HG03280 (cell line): ENCODE measurements around the gene SFTPD.

Source experiments
- ATAC-seq: cut with Tn5 transposase; IDR thresholded peaks from one replicate; pipeline ENCODE4 v1.9.1; 2021; ENCODE audit warnings: mild to moderate bottlenecking, moderate library complexity; ENCODE audit not compliant: unreplicated experiment

SFTPD gene

GRCh38 chr10:79946271-79947082, 2.4 kb downstream of the SFTPD start:
- no peak for ATAC-seq

DNA sequence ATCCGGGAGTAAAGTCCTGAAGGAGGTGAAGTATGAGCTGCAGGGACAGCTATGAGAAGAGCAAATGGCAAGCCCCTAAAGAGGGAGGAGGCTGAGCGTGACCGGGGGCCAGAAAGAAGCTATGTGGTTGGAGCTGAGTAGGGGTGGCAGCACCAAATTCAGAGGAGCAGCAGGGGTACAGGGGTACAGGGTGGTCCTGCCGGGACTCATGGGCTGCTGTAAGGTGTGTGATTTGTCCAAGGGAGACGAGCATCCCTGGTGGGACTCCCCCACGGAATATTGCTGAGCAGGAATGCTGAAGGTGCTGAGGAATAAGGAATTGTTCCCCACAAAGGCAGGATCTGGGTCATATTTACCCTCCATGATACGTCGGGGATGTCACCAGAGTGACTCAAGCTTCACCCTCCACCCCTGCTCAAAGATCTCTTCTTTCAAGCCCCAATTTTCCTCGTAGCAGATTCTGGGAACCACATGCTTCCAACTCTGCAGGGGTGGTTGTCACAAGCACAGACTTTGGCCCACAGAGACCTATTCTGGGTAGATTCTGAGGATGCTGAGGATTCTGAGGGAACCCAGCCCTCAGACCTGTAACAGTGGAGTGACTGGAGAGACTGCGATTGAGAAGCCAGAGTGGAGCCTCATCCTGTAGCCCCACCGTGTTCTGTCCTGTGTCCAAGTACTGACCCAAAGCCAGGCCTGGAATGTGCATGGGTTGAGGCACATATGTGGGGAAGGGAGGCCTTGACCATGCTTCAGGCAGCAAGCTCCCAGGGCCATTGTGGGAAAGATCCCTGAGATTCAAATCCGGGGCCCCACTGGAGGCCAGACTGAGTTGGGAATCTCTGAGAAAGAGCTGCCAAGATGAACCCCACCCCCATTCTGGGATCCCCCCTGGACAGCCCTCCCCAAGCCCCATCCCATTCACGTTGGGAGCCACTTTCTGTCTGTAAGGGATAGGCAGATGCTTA, 4.2 kb downstream of the SFTPD start:
- ATAC-seq: no peak

DNA sequence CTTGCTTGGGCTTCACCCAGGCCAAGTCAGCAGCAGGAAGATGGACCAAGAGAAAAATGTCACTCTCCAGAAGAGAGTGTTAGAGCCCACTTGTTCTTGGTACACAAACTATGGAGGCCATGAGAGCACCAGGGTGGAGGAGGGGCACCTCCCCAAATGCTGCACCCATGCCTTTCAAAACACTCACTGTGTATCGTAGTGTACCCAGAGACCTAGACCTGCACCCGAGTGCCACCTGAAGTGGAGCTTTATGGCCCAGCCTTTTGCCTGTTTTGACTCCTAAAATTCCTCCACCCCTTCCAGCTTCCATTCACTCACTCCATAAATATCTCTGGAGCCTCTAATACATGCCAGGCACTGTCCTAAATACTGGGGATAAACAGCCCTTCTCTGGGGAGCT, 5.0 kb downstream of the SFTPD start:
- ATAC-seq: no peak

DNA sequence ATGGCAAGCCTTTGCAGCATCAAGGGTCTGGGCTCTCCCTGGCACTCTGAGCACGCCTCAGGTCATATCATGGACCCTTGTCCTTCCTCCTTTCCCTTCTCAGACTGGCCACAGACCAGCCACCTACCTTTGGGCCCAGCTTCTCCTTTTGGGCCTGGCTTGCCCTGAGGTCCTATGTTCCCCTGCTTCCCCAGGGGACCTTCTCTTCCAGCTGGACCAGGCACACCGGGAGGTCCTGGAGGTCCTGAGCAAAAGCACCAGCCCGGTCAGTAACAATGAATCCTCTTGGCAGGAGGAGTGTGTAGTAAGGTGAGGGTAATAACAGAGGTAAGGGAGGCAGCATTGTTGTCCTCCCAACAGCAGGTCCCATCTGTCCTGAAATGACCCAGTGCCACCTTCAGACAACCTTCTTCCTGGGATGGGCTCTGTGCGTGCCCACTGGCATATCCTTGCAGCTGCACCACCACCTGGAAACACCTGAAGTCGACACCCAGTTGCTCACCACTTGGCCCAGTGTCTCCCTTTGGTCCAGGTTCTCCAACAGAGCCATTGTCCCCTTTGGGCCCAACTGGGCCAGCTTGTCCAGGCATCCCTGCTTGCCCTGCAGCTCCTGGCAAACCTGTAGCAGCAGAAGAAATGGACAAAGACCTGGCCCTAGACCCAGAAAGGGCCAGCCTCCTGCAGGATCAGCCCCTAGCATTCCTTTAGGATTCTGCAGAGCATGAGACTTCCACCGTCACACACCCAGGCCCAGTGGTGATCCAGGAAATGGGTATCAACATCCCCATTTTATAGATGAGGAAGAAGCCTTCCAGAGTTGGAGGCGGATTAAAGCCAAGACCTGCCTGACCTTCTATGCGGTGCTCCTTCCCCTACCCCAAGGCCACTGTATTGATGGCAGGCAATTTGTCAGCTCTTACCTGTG, 6.4 kb downstream of the SFTPD start:
- no peak for ATAC-seq

DNA sequence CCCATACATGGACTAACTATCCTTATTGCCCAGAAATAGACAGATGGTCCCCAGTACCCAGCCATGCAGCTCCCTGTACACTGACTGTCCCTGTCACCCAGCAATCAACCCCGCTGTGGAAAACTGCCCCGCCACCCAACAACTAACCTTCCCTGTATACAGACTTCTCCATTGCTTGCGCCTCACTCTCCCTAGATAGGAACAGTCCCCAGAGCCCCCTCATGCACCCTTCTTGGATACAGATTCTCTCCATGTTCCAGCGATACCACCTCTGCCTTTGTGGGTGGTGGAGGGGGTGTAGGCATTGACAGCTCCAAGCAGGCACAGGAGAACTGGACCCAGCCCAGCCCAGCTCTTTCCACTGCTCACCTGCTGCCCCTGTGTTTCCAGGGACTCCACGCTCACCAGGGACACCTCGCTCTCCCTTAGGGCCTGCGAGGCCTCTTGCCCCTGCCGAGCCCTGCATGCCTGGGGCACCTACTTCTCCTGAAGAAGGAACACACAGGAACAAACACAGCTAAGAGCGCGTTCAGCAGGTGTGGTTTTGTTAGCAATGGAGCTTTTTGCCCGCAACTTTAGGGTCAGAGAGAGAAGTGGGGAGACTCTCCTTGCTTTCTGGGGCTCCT, 7.2 kb downstream of the SFTPD start:
- no peak for ATAC-seq

DNA sequence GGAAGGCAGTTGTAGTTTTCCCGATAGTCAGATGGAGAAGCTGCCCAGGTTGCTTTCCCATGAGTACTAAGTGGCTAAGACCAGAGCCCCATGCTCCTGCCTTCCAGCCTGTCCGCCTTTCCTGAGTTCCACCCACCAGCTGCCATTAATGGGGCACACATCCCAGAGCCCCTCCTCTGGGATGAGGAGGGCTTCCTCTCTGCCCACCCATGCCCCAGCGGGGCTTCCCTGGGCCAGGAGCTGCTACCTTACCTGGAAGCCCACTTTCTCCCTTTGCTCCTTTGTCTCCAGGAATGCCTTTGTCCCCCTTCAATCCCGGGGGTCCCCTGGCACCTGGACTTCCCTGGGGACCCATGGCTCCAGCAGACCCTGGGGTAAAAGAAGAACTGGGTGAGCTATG, 7.8 kb downstream of the SFTPD start:
- ATAC-seq: no peak

- ATAC-seq: no peak
These were observed 8.5 kb downstream of the SFTPD start for GRCh38 chr10:79940431-79940830.

- no peak for ATAC-seq
These were observed 8.9 kb downstream of the SFTPD start for GRCh38 chr10:79939969-79940368.

GRCh38 chr10:79938728-79939406, 10.0 kb downstream of the SFTPD start:
- ATAC-seq: no peak

GRCh38 chr10:79937701-79938151, 11.2 kb downstream of the SFTPD start:
- ATAC-seq: no peak

GRCh38 chr10:79936625-79937615, 12.0 kb downstream of the SFTPD start:
- no peak for ATAC-seq

DNA sequence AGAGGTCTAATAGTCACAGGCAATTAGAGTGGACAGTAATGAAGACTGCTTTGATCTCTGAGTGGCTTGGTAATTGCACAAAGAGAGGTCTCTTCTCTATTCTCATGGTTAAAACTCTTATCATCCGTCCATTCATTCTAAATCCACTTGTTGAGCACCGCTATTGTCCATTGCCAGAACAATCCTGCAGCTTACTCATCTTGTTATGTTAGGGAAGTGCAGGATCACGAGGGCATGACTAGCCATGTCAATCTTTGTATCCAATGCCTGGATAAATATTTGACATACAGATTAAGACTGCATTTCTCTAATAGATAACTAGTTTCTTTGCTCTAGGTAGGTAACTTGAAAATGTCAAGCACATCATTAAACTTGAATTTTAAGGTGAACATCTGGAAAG, 14.9 kb downstream of the SFTPD start:
- ATAC-seq: no peak

GRCh38 chr10:79932841-79933379, 16.0 kb downstream of the SFTPD start:
- no peak for ATAC-seq

GRCh38 chr10:79932307-79932706, 16.6 kb downstream of the SFTPD start:
- no peak for ATAC-seq

DNA sequence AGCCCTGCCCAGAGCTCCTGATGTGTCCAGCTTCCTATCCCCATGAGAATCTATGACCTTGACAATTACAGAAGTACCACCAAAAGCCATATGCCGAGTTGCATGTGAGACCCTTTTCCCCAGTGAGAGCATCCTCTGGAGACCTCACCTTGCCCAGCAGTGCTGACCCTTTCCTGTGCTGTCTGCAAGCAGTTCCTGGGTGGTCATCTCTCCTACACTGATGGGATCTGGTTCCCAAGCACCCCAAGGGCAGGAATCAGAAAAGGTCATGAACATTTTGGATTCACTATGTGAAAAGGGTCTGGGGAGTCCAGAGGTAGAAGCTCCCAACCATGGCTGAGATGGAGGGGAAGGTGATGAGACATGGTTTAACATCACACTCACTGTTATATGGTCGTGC, 18.2 kb downstream of the SFTPD start:
- ATAC-seq: no peak

DNA sequence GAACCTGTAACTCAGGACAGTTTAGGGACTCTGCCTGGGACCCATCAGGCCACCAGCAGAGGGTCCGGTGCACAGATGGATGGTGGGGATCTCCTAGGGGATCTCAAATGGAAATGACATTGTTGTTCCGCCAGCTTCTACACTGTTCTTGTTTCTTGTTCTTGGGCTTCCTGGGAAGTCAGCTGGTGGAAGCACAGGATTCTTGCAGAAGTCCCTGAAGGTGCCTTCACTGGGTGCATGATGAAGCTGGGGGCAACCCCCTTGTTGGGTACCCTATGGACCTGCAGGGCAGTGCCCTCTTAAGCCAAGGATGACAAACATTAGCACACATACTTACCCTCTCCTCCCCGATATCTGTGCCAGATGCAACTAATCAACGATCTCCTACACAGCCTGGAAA, 18.6 kb downstream of the SFTPD start:
- no peak for ATAC-seq

GRCh38 chr10:79929409-79929904, 19.4 kb downstream of the SFTPD start:
- peak; percentile 83 for ATAC-seq

- no peak for ATAC-seq
These were observed 20.8 kb downstream of the SFTPD start for GRCh38 chr10:79928028-79928583.
